COLO668 (cell line): ENCODE results near the gene MRPS34.
"Not testable (repeated sequence)": the region's sequence is repeated elsewhere in the genome, so short reads cannot be mapped to it uniquely, and the experiment has no call there.

Experiments used
- DNase-seq: peaks from one replicate; lab custom pipeline; 2025; ENCODE audit not compliant: unreplicated experiment; lab: John Stamatoyannopoulos, UW

Gene MRPS34

GRCh38 chr16:1772908-1773702 is at the start of gene MRPS34:
TSS of gene MRPS34 (minus strand) at chr16:1773134. CDS start at chr16:1773119, 15 bp downstream.
- peak; percentile 93 for DNase-seq

- no peak for DNase-seq
These were observed 49.1 kb upstream of the MRPS34 start for GRCh38 chr16:1821861-1822611.

GRCh38 chr16:1820946-1821290 is 48.0 kb upstream of the MRPS34 start:
- no peak for DNase-seq

- no peak for DNase-seq
These were observed 47.4 kb upstream of the MRPS34 start for GRCh38 chr16:1820096-1820945.

- no peak for DNase-seq
These were observed 46.7 kb upstream of the MRPS34 start for GRCh38 chr16:1819611-1820010.

GRCh38 chr16:1818873-1819525 is 46.1 kb upstream of the MRPS34 start:
- DNase-seq, result no peak

GRCh38 chr16:1818204-1818872 is 45.4 kb upstream of the MRPS34 start:
- DNase-seq, result no peak

GRCh38 chr16:1817716-1818115 is 44.8 kb upstream of the MRPS34 start:
- no peak for DNase-seq

GRCh38 chr16:1817276-1817589 is 44.3 kb upstream of the MRPS34 start:
- DNase-seq, result no peak

- no peak for DNase-seq
These were observed 43.7 kb upstream of the MRPS34 start for GRCh38 chr16:1816396-1817275.

- DNase-seq, result no peak
These were observed 42.5 kb upstream of the MRPS34 start for GRCh38 chr16:1815461-1815860.

GRCh38 chr16:1812732-1813163 is 39.8 kb upstream of the MRPS34 start:
- DNase-seq, result peak; percentile 90

GRCh38 chr16:1810536-1810935 is 37.6 kb upstream of the MRPS34 start:
- no peak for DNase-seq

- no peak for DNase-seq
These were observed 37.2 kb upstream of the MRPS34 start for GRCh38 chr16:1810106-1810505.

GRCh38 chr16:1809281-1809801 is 36.4 kb upstream of the MRPS34 start:
- DNase-seq, result no peak

- DNase-seq, result no peak
These were observed 35.8 kb upstream of the MRPS34 start for GRCh38 chr16:1808691-1809090.

GRCh38 chr16:1807626-1808025 is 34.7 kb upstream of the MRPS34 start:
- no peak for DNase-seq

- DNase-seq, result no peak
These were observed 27.8 kb upstream of the MRPS34 start for GRCh38 chr16:1800701-1801100.

GRCh38 chr16:1799263-1799662 is 26.3 kb upstream of the MRPS34 start:
- DNase-seq, result not testable (repeated sequence)
